Cortex of kidney (tissue), 1 donor: ENCODE data around the gene HSPA13.
A peak's percentile ranks its signal among the peaks of the same experiment; 100 is the strongest.
"Not testable (repeated sequence)": the region's sequence is repeated elsewhere in the genome, so short reads cannot be mapped to it uniquely, and the experiment has no call there.

Experiments used
- DNase-seq: peaks from one replicate; lab custom pipeline; 2025; lab: John Stamatoyannopoulos, UW

The HSPA13 gene, protein sequence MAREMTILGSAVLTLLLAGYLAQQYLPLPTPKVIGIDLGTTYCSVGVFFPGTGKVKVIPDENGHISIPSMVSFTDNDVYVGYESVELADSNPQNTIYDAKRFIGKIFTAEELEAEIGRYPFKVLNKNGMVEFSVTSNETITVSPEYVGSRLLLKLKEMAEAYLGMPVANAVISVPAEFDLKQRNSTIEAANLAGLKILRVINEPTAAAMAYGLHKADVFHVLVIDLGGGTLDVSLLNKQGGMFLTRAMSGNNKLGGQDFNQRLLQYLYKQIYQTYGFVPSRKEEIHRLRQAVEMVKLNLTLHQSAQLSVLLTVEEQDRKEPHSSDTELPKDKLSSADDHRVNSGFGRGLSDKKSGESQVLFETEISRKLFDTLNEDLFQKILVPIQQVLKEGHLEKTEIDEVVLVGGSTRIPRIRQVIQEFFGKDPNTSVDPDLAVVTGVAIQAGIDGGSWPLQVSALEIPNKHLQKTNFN

DNA sequence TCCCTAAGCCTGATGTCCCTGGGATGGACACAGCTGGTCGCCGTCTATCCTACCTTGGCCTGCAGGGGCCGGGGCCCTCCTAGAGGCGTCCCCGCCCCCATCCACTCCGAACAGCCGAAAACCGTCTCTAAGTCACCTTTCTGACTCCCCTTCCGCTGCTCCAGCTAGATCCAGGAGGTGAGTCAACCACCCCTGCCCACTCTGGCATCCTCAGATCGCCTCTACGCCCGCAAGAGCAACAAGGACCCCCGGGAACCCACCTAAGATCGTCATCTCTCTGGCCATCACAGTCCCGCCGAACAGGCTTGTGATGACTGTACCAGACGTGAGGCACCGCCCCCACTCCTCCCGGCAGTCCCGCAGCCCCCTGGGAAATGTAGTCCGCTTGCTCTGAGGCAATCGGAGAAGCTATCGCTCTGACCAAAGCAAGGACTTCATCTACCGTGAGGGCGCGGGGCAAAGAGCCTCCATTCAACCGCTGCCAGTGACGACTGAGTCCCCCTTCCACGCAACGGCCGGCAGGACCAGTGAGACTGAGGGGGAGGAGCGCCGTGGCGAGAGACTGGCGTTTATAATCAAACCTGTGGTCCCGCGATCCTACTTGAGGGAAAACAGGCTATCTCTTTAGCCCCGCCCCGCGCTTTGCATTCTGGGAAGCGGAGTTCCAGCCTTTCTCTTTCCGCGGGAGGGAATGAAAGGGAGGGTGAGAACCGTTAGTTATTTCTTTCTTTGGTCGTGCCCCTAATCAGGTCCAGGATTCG is at the start of gene HSPA13:
TSS of gene HSPA13 (minus strand) at position 312 of the 761 bp plus-strand sequence. CDS start at position 285, 27 bp downstream.
- DNase-seq = peak; percentile 41

DNA sequence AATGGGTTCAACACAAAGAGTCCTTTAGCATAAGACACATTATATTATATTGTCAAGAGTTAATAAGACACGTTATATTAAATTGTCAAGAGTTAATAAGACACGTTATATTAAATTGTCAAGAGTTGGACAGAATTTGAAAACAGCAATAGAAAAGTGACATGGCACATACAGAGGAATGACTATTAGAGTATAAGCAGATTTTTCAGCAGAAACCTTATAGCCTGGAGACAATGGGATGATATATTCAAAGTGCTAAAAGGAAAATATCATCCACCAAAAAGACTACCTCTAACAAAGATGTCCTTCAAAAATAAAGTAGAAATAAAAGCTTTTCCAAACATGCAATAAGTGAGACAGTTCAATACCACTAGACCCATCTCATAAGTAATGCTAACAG is 36.0 kb upstream of the HSPA13 start:
- DNase-seq = no peak

GRCh38 chr21:14414932-14415508 is 32.1 kb upstream of the HSPA13 start:
- no peak for DNase-seq

DNA sequence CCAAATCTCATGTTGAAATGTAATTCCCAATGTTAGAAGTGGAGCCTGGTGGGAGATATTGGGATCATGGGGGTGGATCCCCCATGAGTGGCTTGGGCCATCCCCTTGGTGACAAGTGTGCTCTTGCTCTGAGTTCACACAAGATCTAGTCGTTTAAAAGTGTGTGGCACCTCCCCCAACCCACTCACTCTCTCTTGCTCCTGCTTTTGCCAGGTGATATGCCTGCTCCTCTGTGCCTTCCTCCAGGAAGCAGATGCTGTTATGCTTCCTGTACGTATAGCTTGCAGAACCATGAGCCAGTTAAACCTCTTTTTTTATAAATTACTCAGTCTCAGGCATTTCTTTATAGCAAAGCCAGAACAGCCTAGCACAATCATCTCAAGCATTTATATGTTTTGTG is 23.0 kb upstream of the HSPA13 start:
- DNase-seq = no peak

DNA sequence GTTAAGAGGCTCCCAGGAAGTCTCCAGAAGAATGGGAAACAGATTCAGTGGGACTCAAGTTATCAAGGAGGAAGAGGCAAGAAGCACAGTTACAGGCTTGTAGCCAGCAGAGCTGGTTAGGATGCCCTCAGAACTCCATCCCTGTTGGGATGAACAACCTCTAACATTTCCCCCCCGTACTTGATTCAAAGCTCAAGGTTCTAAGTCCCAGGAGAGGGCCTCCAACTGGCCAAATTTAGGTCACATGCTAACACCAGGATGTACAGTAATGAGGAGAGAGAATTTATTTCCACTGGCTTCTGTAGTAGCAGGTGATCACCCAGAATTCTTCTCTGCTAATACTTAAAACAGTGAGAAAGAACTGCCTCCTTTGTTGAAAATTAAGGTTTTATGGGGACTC is 22.3 kb upstream of the HSPA13 start:
- DNase-seq = no peak

GRCh38 chr21:14403681-14404318 is 20.9 kb upstream of the HSPA13 start:
- no peak for DNase-seq

GRCh38 chr21:14401217-14401616 is 18.3 kb upstream of the HSPA13 start:
- DNase-seq = no peak

DNA sequence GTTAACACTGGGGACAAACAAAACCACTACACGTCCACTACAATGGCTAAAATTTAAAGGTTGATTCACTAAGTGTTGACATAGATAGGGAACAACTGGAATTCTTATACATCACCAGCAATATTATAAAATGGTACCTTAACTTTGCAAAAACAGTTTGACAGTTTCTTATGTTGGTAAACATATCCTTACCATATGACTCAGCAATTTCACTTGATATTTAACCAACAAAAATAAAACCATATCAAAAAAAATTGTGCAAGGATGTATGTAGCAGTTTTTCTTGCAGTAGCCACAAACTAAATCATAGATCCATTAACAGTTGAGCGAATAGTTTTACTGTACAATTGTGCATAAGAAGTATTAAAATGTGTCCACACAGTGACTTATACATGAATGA is 5.3 kb upstream of the HSPA13 start:
- no peak for DNase-seq

DNA sequence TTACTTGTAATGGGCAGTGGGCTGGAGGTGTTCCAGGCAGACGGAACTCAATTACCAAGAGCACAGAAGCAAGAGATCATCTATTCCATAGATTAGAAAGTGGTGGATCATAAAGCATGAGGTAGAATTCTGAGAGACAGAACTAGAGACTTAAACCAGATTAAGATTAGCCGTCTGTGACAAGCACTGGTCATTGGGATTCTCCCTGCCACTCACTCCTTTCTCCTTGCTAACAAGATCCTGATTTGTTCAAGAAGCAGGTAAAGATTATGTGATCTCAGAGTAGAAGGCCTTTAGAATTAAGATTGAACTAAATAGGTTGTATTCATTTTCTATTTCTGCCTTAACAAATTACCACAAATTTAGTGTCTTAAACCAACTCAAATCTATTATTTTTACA is 1.5 kb upstream of the HSPA13 start:
- DNase-seq = no peak

DNA sequence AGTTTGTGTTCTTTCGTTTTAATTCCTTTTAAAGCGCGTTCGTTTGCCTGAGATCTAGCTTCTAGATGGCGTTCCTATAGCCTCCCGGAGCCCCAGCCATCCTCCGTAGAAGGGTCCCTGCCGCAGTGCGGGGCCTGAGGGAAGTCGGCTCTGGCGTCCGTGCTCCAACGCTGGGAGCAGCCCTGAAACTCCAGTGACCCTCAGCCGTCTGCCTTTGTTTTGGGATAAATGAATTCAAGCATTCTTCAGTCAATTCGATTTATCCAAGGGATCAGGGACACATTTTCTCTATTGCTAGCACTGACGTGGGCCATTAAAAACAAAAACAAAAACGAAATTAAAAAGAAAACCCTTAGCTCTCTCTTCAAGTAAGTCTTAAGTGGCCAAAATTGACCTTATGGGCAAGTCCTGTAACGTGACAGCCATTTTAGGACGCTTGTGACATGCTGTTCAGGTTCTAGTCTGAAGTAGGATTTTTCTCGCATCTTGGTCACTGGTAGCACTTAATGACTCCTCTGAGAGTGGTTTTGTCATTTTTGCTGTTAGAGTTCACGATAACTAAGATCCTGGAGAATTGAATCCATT is 742 bp upstream of the HSPA13 start:
- DNase-seq = no peak

- DNase-seq = no peak
Observed at GRCh38 chr21:14382486-14382834, 486 bp downstream of the HSPA13 start.

GRCh38 chr21:14376854-14377253 is 6.1 kb downstream of the HSPA13 start:
- no peak for DNase-seq

- DNase-seq = no peak
Observed at GRCh38 chr21:14366998-14367397, 15.9 kb downstream of the HSPA13 start.

DNA sequence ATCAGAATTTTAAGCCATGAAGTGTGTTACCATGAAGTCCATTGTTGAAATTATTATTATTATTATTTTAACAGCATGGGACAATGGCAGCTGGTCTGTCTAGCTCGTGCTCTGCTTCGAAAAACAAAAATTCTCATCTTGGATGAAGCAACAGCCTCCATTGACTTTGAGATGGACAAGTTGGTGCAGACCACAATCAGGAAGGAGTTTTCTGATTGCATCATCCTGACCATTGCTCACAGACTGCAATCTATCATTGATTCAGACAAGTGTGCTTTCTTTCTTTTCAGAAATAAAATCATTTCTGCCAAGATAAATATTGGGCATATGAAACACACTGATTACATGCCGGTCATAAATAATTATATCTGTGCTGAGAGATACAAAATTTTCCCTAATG is 21.0 kb downstream of the HSPA13 start:
- DNase-seq = no peak

DNA sequence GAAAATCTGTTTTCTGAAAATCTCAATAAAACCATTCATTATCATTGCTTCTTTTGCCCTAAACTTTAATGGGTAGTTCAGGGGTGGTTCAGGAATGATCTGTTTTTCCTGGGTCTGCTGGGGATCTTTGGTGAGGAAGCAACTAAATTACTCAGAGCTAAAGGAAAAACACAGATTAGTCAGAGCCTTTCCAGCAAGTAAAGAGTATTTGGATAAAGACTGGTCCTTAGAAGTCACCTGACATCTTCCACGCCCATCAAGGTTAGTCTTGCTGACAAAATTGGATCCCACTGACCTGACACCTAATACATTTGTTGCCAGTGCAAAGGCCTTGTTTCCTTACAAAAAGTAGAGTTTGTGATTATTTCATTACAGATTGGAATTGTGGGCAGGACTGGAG is 24.2 kb downstream of the HSPA13 start:
- DNase-seq = no peak

- no peak for DNase-seq
Observed at GRCh38 chr21:14356746-14357145, 26.2 kb downstream of the HSPA13 start.

GRCh38 chr21:14354515-14354914 is 28.4 kb downstream of the HSPA13 start:
- DNase-seq = no peak

- DNase-seq = no peak
Observed at GRCh38 chr21:14353726-14354125, 29.2 kb downstream of the HSPA13 start.

DNA sequence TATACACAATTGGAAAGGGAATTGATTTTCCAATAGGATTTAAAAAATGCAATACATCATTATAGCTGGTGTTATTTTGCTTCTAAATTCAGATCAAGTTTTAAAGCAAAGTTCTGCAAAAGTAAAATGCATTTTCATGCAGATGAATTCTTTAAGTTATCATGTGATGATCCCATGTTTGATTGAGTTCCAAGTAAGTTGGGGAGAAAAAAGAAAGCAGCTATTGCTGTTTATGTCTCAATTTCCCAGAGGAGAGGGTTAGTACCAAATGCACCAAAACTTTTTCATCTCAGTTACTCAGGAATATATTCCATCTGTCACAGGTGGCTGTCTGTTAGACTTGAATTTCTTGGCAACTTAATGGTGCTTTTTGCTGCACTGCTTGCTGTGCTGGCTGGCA is 29.7 kb downstream of the HSPA13 start:
- no peak for DNase-seq

DNA sequence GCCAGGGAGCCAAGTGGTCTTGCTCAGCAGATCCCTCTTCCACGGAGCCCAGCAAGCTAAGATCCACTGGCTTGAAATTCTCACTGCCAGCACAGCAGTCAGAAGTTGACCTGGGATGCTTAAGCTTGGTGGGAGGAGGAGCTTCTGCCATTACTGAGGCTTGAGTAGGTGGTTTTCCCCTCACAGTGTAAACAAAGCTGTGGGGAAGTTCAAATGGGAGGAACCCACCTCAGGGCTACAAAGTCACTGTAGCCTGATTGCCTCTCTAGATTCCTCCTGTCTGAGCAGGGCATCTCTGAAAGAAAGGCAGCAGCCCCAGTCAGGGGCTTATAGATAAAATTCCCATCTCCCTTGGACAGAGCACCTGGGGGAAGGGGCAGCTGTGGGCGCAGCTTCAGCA is 55.6 kb downstream of the HSPA13 start:
- DNase-seq = not testable (repeated sequence)

DNA sequence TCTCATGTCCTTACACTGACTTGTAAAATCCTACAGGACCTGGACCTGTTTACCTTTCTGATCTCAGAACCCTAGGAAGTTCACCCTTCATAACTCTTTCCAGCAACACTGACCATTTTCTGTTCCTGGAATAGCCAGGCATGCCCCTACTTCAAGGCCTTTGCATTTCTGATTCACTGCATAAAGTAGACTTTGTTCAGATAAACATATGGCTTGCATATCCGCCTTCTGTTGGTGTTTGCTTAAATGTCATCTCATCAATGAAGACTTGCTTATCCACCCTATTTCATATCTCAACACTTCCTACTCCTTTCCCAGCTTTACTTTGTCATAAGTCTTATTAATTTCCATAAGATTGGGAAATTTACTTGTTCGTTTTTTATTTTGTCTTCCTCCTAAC is 57.4 kb downstream of the HSPA13 start:
- no peak for DNase-seq
